Measurements from ENCODE around the gene PSME3IP1.

DNA sequence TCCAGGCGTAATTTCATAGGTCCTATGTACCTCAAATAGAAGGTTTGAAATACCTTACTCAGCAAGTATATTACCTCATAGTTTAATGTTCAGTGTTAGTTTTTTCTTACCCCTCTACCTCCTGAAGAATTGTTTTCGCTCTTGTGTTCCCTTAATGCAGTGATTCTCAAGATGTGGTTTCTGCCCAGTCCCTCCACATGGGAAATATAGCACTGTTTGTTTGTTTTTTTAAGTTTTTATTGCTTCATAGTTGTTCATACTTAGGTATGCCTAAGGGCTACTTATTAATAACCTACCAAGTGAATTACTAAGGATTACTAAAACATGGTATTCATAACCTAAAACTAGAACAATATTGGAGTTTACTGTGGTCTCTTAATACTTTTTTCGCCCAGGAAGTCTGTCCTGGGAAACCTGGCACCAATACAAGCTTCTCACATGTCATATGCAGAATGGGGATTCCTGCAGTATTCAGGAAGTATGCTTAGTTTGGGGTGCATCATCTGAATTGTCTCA lies 5.3 kb upstream of the PSME3IP1 start:
- no peak for TF ChIP-seq CTCF (IDR thresholded peaks at IDR 0.05)
- TF ChIP-seq EP300 (IDR thresholded peaks at IDR 0.05) = no peak
- no peak for TF ChIP-seq POLR2A (IDR thresholded peaks at IDR 0.05)
